HCEC 1CT (cell line): Measurements from ENCODE around the gene DGCR8.
A peak's percentile ranks its signal among the peaks of the same experiment; 100 is the strongest.
"Not testable (repeated sequence)": the region's sequence is repeated elsewhere in the genome, so short reads cannot be mapped to it uniquely, and the experiment has no call there.

Source experiments
- DNase-seq: peaks from one replicate; pipeline ENCODE4 v3.0.0-alpha.2; 2017

Gene DGCR8

GRCh38 chr22:20156611-20157429 is 76.8 kb downstream of the DGCR8 start:
- peak; percentile 15 for DNase-seq

GRCh38 chr22:20157430-20158183 is 77.6 kb downstream of the DGCR8 start:
- DNase-seq, result no peak

GRCh38 chr22:20158391-20159036 is 78.5 kb downstream of the DGCR8 start:
- DNase-seq, result no peak

GRCh38 chr22:20159076-20159475 is 79.0 kb downstream of the DGCR8 start:
- no peak for DNase-seq

- not testable (repeated sequence) for DNase-seq
Observed at GRCh38 chr22:20159531-20159930, 79.5 kb downstream of the DGCR8 start.

GRCh38 chr22:20160041-20160440 is 80.0 kb downstream of the DGCR8 start:
- no peak for DNase-seq
